ENCODE data around the gene ZDHHC18.
"Not testable (repeated sequence)": the region's sequence is repeated elsewhere in the genome, so short reads cannot be mapped to it uniquely, and the experiment has no call there.

The ZDHHC18 gene

GRCh38 chr1:26854906-26855305, 28.4 kb downstream of the ZDHHC18 start:
- Mint-ChIP-seq H3K27ac (peak overlapping the region; percentile 22), H3K36me3 (ENCODE audit: low read depth) (peaks cover 81% of the 10 kb centered on the region), H3K9me3 (no peaks in the 10 kb centered on the region), H3K27me3 (no peaks in the 10 kb centered on the region), H3K4me3 (no peak overlapping the region), H3K4me1 (ENCODE audit: low read depth) (no peaks in the 10 kb centered on the region)
- DNase-seq, result no peak

- H3K4me1 Mint-ChIP-seq (ENCODE audit: low read depth), result no peaks in the 10 kb centered on the region
- no peak overlapping the region for H3K4me3 Mint-ChIP-seq
- H3K9me3 Mint-ChIP-seq, result no peaks in the 10 kb centered on the region
- no peaks in the 10 kb centered on the region for H3K27me3 Mint-ChIP-seq
- no peak overlapping the region for H3K27ac Mint-ChIP-seq
- DNase-seq, result no peak
- peaks cover 74% of the 10 kb centered on the region for H3K36me3 Mint-ChIP-seq (ENCODE audit: low read depth)
Measured at GRCh38 chr1:26855636-26856035, 29.1 kb downstream of the ZDHHC18 start.

GRCh38 chr1:26856181-26856580, 29.7 kb downstream of the ZDHHC18 start:
- DNase-seq, result no peak
- Mint-ChIP-seq H3K36me3 (ENCODE audit: low read depth) (peaks cover 68% of the 10 kb centered on the region), H3K9me3 (no peaks in the 10 kb centered on the region), H3K4me1 (ENCODE audit: low read depth) (no peaks in the 10 kb centered on the region), H3K27me3 (no peaks in the 10 kb centered on the region), H3K27ac (peak overlapping the region; percentile 61), H3K4me3 (no peak overlapping the region)

GRCh38 chr1:26856604-26857469, 30.3 kb downstream of the ZDHHC18 start:
- H3K27ac Mint-ChIP-seq, result peak overlapping the region; percentile 71
- H3K4me3 Mint-ChIP-seq, result no peak overlapping the region
- H3K9me3 Mint-ChIP-seq, result no peaks in the 10 kb centered on the region
- peaks cover 61% of the 10 kb centered on the region for H3K36me3 Mint-ChIP-seq (ENCODE audit: low read depth)
- H3K4me1 Mint-ChIP-seq (ENCODE audit: low read depth), result no peaks in the 10 kb centered on the region
- no peak for DNase-seq
- no peaks in the 10 kb centered on the region for H3K27me3 Mint-ChIP-seq

GRCh38 chr1:26857473-26858060, 31.1 kb downstream of the ZDHHC18 start:
- Mint-ChIP-seq H3K27me3 (no peaks in the 10 kb centered on the region), H3K27ac (peak overlapping the region; percentile 71), H3K4me1 (ENCODE audit: low read depth) (peaks cover 6% of the 10 kb centered on the region), H3K36me3 (ENCODE audit: low read depth) (peaks cover 54% of the 10 kb centered on the region), H3K9me3 (no peaks in the 10 kb centered on the region), H3K4me3 (no peak overlapping the region)
- DNase-seq, result no peak

- Mint-ChIP-seq H3K9me3 (no peaks in the 10 kb centered on the region), H3K36me3 (ENCODE audit: low read depth) (peaks cover 48% of the 10 kb centered on the region), H3K27me3 (no peaks in the 10 kb centered on the region), H3K4me3 (no peak overlapping the region), H3K27ac (no peak overlapping the region), H3K4me1 (ENCODE audit: low read depth) (peaks cover 12% of the 10 kb centered on the region)
- no peak for DNase-seq
Measured at GRCh38 chr1:26858160-26858559, 31.7 kb downstream of the ZDHHC18 start.

- H3K27me3 Mint-ChIP-seq, result no peaks in the 10 kb centered on the region
- no peak overlapping the region for H3K4me3 Mint-ChIP-seq
- peaks cover 19% of the 10 kb centered on the region for H3K4me1 Mint-ChIP-seq (ENCODE audit: low read depth)
- no peak for DNase-seq
- peak overlapping the region; percentile 52 for H3K27ac Mint-ChIP-seq
- no peaks in the 10 kb centered on the region for H3K9me3 Mint-ChIP-seq
- H3K36me3 Mint-ChIP-seq (ENCODE audit: low read depth), result peaks cover 39% of the 10 kb centered on the region
Measured at GRCh38 chr1:26858891-26859640, 32.6 kb downstream of the ZDHHC18 start.

GRCh38 chr1:26861286-26861701, 34.8 kb downstream of the ZDHHC18 start:
- Mint-ChIP-seq H3K27ac (peak overlapping the region; percentile 53), H3K27me3 (no peaks in the 10 kb centered on the region), H3K36me3 (ENCODE audit: low read depth) (peaks cover 23% of the 10 kb centered on the region), H3K4me3 (no peak overlapping the region), H3K9me3 (no peaks in the 10 kb centered on the region), H3K4me1 (ENCODE audit: low read depth) (peaks cover 30% of the 10 kb centered on the region)
- no peak for DNase-seq

- H3K27ac Mint-ChIP-seq, result peak overlapping the region; percentile 53
- no peak overlapping the region for H3K4me3 Mint-ChIP-seq
- peaks cover 30% of the 10 kb centered on the region for H3K4me1 Mint-ChIP-seq (ENCODE audit: low read depth)
- no peak for DNase-seq
- H3K36me3 Mint-ChIP-seq (ENCODE audit: low read depth), result peaks cover 17% of the 10 kb centered on the region
- no peaks in the 10 kb centered on the region for H3K9me3 Mint-ChIP-seq
- H3K27me3 Mint-ChIP-seq, result no peaks in the 10 kb centered on the region
Measured at GRCh38 chr1:26861889-26862378, 35.4 kb downstream of the ZDHHC18 start.

GRCh38 chr1:26862781-26863684, 36.5 kb downstream of the ZDHHC18 start, which contains the start of gene SFN:
Gene SFN (plus strand): TSS chr1:26863149. CDS start chr1:26863213, 64 bp downstream.
- peaks cover 30% of the 10 kb centered on the region for H3K4me1 Mint-ChIP-seq (ENCODE audit: low read depth)
- peak; percentile 68 for DNase-seq
- H3K27ac Mint-ChIP-seq, result peak within 1 kb of the TSS; percentile 92
- H3K9me3 Mint-ChIP-seq, result no peaks in the 10 kb centered on the region
- no peaks in the 10 kb centered on the region for H3K27me3 Mint-ChIP-seq
- peaks cover 7% of the 10 kb centered on the region for H3K36me3 Mint-ChIP-seq (ENCODE audit: low read depth)
- peak within 1 kb of the TSS; percentile 90 for H3K4me3 Mint-ChIP-seq

- DNase-seq, result no peak
- H3K4me3 Mint-ChIP-seq, result peak overlapping the region; percentile 90
- no peaks in the 10 kb centered on the region for H3K27me3 Mint-ChIP-seq
- peak overlapping the region; percentile 92 for H3K27ac Mint-ChIP-seq
- H3K9me3 Mint-ChIP-seq, result no peaks in the 10 kb centered on the region
- H3K4me1 Mint-ChIP-seq (ENCODE audit: low read depth), result peaks cover 30% of the 10 kb centered on the region
- H3K36me3 Mint-ChIP-seq (ENCODE audit: low read depth), result peaks cover 7% of the 10 kb centered on the region
Measured at GRCh38 chr1:26863685-26864077, 37.2 kb downstream of the ZDHHC18 start.

- Mint-ChIP-seq H3K27me3 (no peaks in the 10 kb centered on the region), H3K9me3 (no peaks in the 10 kb centered on the region), H3K27ac (peak overlapping the region; percentile 96), H3K36me3 (ENCODE audit: low read depth) (peaks cover 7% of the 10 kb centered on the region), H3K4me1 (ENCODE audit: low read depth) (peaks cover 30% of the 10 kb centered on the region), H3K4me3 (peak overlapping the region; percentile 90)
- peak; percentile 96 for DNase-seq
Measured at GRCh38 chr1:26864610-26865480, 38.4 kb downstream of the ZDHHC18 start.

GRCh38 chr1:26873097-26873496, 46.6 kb downstream of the ZDHHC18 start:
- H3K4me1 Mint-ChIP-seq (ENCODE audit: low read depth); H3K4me3 Mint-ChIP-seq; DNase-seq; H3K27ac Mint-ChIP-seq; H3K27me3 Mint-ChIP-seq; H3K9me3 Mint-ChIP-seq: not testable (repeated sequence)
- H3K36me3 Mint-ChIP-seq (ENCODE audit: low read depth), result peaks cover 30% of the 10 kb centered on the region

Data from activated T-cell treated with anti-CD3 and anti-CD28 coated beads, Interleukin-2, amount 50 U/mL, for 24 hours (primary cell).